H1 (cell line): Measurements from ENCODE around the gene ID1. TPM values are rescaled to one million over a fixed set of nuclear protein-coding genes. Genes with fewer than 3 reads are reported as not detected.

Experiments used
- CTCF ChIA-PET: fragments of 300-600 bp; sonication (Branson Sonifier 250); formaldehyde crosslinking; loops from one replicate; lab custom pipeline; 2021; ENCODE audit not compliant: partially characterized antibody; lab: Charles Lee
- POLR2A ChIA-PET: fragments of 300-600 bp; sonication (Branson Sonifier 250); formaldehyde crosslinking; loops from one replicate; lab custom pipeline; 2021; ENCODE audit warnings: inconsistent platforms; ENCODE audit not compliant: partially characterized antibody; lab: Charles Lee
- DNase-seq, 2 experiments: peaks; one replicate each; pipeline versions ENCODE4 v3.0.0 to v3.0.0-alpha.2; 2010 to 2022; ENCODE audit warnings: low spot score in 2 of 2, low read depth in 1 of 2, mixed read lengths in 1 of 2
- FAIRE-seq: peaks from 2 replicates; lab custom pipeline; 2011; peaks lifted over from hg19 to GRCh38; lab: Jason Lieb, UNC
- H2AFZ ChIP-seq: 2 replicates; pipeline ENCODE4 v1.8.1; 2012; ENCODE audit warnings: low read length, inconsistent platforms
- H2AK5ac ChIP-seq: 2 replicates; pipeline ENCODE4 v1.6.1; 2013; ENCODE audit warnings: low read depth, low read length
- H2BK120ac ChIP-seq: replicated peaks from 2 replicates; pipeline ENCODE3; 2013; ENCODE audit warnings: low read depth, low read length, inconsistent platforms
- H2BK12ac ChIP-seq: 2 replicates; pipeline ENCODE4 v1.6.1; 2013; ENCODE audit warnings: low read depth, low read length
- H2BK15ac ChIP-seq: 2 replicates; pipeline ENCODE4 v1.6.1; 2013; ENCODE audit warnings: low read length
- H2BK20ac ChIP-seq: 2 replicates; pipeline ENCODE4 v1.6.1; 2013; ENCODE audit warnings: low read length
- H2BK5ac ChIP-seq: 2 replicates; pipeline ENCODE4 v1.6.1; 2013; ENCODE audit warnings: low read depth, low read length
- H3K14ac ChIP-seq: 2 replicates; pipeline ENCODE4 v1.6.1; 2013; ENCODE audit warnings: inconsistent platforms; ENCODE audit not compliant: insufficient read length
- H3K18ac ChIP-seq: 2 replicates; pipeline ENCODE4 v1.6.1; 2013; ENCODE audit warnings: low read length; ENCODE audit errors: extremely low read depth
- H3K23ac ChIP-seq: 2 replicates; pipeline ENCODE4 v1.6.1; 2013; ENCODE audit warnings: inconsistent platforms; ENCODE audit not compliant: insufficient read length
- H3K23me2 ChIP-seq: 2 replicates; pipeline ENCODE4 v1.6.1; 2013; ENCODE audit warnings: low read depth, low read length
- H3K27ac ChIP-seq: 2 replicates; pipeline ENCODE4 v1.6.1; 2011; ENCODE audit warnings: low read depth, low read length, inconsistent platforms
- H3K27me3 ChIP-seq, 4 experiments: replicated peaks in 1 of 4; 1 replicate in 1 of 4; 2 replicates in 3 of 4; pipeline versions ENCODE4 v1.6.1 to v1.8.1; 2011 to 2013; ENCODE audit warnings: low read length in 3 of 4, mild to moderate bottlenecking in 3 of 4, inconsistent platforms in 2 of 4, mixed read lengths in 2 of 4, moderate library complexity in 1 of 4; ENCODE audit not compliant: control insufficient read depth in 3 of 4, insufficient read depth in 3 of 4; ENCODE audit errors: extremely low read depth in 1 of 4
- H3K36me3 ChIP-seq, 4 experiments: 2 replicates each; pipeline versions ENCODE4 v1.6.1 to v1.8.1; 2011 to 2013; ENCODE audit warnings: mild to moderate bottlenecking in 4 of 4, low read length in 3 of 4, moderate library complexity in 2 of 4, control low read depth in 1 of 4, inconsistent platforms in 1 of 4; ENCODE audit not compliant: insufficient read depth in 4 of 4, control insufficient read depth in 2 of 4
- H3K4ac ChIP-seq: replicated peaks from 2 replicates; pipeline ENCODE3; 2013; ENCODE audit warnings: low read length, low read depth, mixed read lengths, inconsistent platforms; ENCODE audit not compliant: insufficient read length
- H3K4me1 ChIP-seq, 4 experiments: replicated peaks in 1 of 4; 1 replicate in 1 of 4; 2 replicates in 3 of 4; pipeline versions ENCODE4 v1.6.1 to v1.8.1; 2011 to 2013; ENCODE audit warnings: low read length in 3 of 4, inconsistent platforms in 2 of 4, mixed read lengths in 1 of 4; ENCODE audit not compliant: insufficient read depth in 4 of 4, control insufficient read depth in 3 of 4
- H3K4me2 ChIP-seq, 2 experiments: 2 replicates each; pipeline versions ENCODE4 v1.6.1 to v1.8.1; 2011 to 2013; ENCODE audit warnings: low read depth in 2 of 2, low read length in 2 of 2, control low read depth in 1 of 2, inconsistent platforms in 1 of 2, mild to moderate bottlenecking in 1 of 2; ENCODE audit not compliant: insufficient read depth in 1 of 2
- H3K4me3 ChIP-seq, 4 experiments: fragments of 200-600, 300-600 bp in 1 of 4; sonication (generic), shearing (Covaris generic), sonication (Bioruptor Twin) in 1 of 4; 2 replicates each; pipeline versions ENCODE4 v1.5.1 to v1.8.1; 2011 to 2016; ENCODE audit warnings: low read length in 4 of 4, low read depth in 3 of 4, control low read depth in 2 of 4, inconsistent platforms in 2 of 4, mild to moderate bottlenecking in 2 of 4, mixed read lengths in 1 of 4, moderate library complexity in 1 of 4; ENCODE audit not compliant: insufficient read depth in 2 of 4; ENCODE audit errors: extremely low read depth in 1 of 4
- H3K56ac ChIP-seq: replicated peaks from 2 replicates; pipeline ENCODE3; 2013; ENCODE audit warnings: low read depth, mild to moderate bottlenecking, mixed read lengths, low read length, inconsistent platforms; ENCODE audit not compliant: insufficient read length
- H3K79me1 ChIP-seq: 2 replicates; pipeline ENCODE4 v1.6.1; 2013; ENCODE audit warnings: low read depth, low read length, control low read depth
- H3K79me2 ChIP-seq, 2 experiments: 2 replicates each; pipeline versions ENCODE4 v1.6.1 to v1.8.1; 2012 to 2013; ENCODE audit warnings: low read length in 2 of 2, mild to moderate bottlenecking in 2 of 2, inconsistent platforms in 1 of 2; ENCODE audit not compliant: insufficient read depth in 2 of 2, control insufficient read depth in 1 of 2
- H3K9ac ChIP-seq, 4 experiments: replicated peaks in 1 of 4; 1 replicate in 1 of 4; 2 replicates in 3 of 4; pipeline versions ENCODE4 v1.6.1 to v1.8.1; 2011 to 2013; ENCODE audit warnings: low read depth in 3 of 4, low read length in 3 of 4, control low read depth in 2 of 4, mild to moderate bottlenecking in 2 of 4, moderate library complexity in 2 of 4, inconsistent platforms in 1 of 4; ENCODE audit errors: extremely low read depth in 1 of 4
- H3K9me3 ChIP-seq, 2 experiments: 2 replicates each; pipeline versions ENCODE4 v1.6.1 to v1.8.1; 2012 to 2013; ENCODE audit warnings: mild to moderate bottlenecking in 2 of 2, moderate library complexity in 2 of 2, control low read depth in 1 of 2, inconsistent platforms in 1 of 2, low read depth in 1 of 2, low read length in 1 of 2, mixed read lengths in 1 of 2; ENCODE audit not compliant: insufficient read depth in 2 of 2
- H4K20me1 ChIP-seq, 2 experiments: replicated peaks in 1 of 2; 2 replicates each; pipeline versions ENCODE3 to v1.8.1; 2011 to 2013; ENCODE audit warnings: inconsistent platforms in 2 of 2, low read length in 2 of 2, mild to moderate bottlenecking in 1 of 2; ENCODE audit not compliant: insufficient read depth in 2 of 2, control insufficient read depth in 1 of 2
- H4K5ac ChIP-seq: 2 replicates; pipeline ENCODE4 v1.6.1; 2013; ENCODE audit warnings: low read length, low read depth, mixed read lengths, inconsistent platforms; ENCODE audit not compliant: insufficient read length
- H4K8ac ChIP-seq: 2 replicates; pipeline ENCODE4 v1.8.0; 2013; ENCODE audit warnings: mild to moderate bottlenecking, moderate library complexity, low read length, inconsistent platforms; ENCODE audit not compliant: insufficient read depth; ENCODE audit errors: extremely low read depth
- H4K91ac ChIP-seq: replicated peaks from 2 replicates; pipeline ENCODE3; 2013; ENCODE audit warnings: low read length, mixed read lengths, inconsistent platforms; ENCODE audit not compliant: insufficient read length
- CHD1 ChIP-seq: IDR thresholded peaks from 2 replicates; pipeline ENCODE4 v1.6.1; 2012; ENCODE audit warnings: low read depth, low read length, improper control_type of control experiment
- CHD2 ChIP-seq: IDR thresholded peaks from 2 replicates; pipeline ENCODE4 v1.6.1; 2012; ENCODE audit warnings: low read length, improper control_type of control experiment
- CTCF ChIP-seq, 3 experiments: IDR thresholded peaks; 1 replicate in 2 of 3; 2 replicates in 1 of 3; pipeline versions ENCODE4 v1.5.1 to v1.6.1; 2011; ENCODE audit warnings: low read length in 3 of 3, mild to moderate bottlenecking in 3 of 3, inconsistent platforms in 2 of 3, low read depth in 1 of 3, moderate library complexity in 1 of 3; ENCODE audit not compliant: insufficient read depth in 1 of 3; ENCODE audit errors: control extremely low read depth in 1 of 3
- EGR1 ChIP-seq: IDR thresholded peaks from 2 replicates; pipeline ENCODE4 v1.6.1; 2011; ENCODE audit warnings: low read depth, low read length, borderline replicate concordance
- GABPA ChIP-seq: IDR thresholded peaks from 2 replicates; pipeline ENCODE4 v1.6.1; 2011; ENCODE audit warnings: mild to moderate bottlenecking, low read length, moderate library complexity, borderline replicate concordance; ENCODE audit not compliant: insufficient read depth
- GTF2F1 ChIP-seq: IDR thresholded peaks from 2 replicates; pipeline ENCODE4 v1.6.1; 2012; ENCODE audit warnings: low read depth, low read length, improper control_type of control experiment, borderline replicate concordance
- KDM1A ChIP-seq: fragments of 200-600, 300-600 bp; sonication (generic); IDR thresholded peaks from 2 replicates; pipeline ENCODE4 v1.7.1; 2016; ENCODE audit warnings: mild to moderate bottlenecking, low read length, borderline replicate concordance
- PHF8 ChIP-seq: fragments of 200-600 bp; sonication (generic); conservative IDR thresholded peaks from 2 replicates; pipeline ENCODE4 v1.7.1; 2012; ENCODE audit warnings: low read depth, mild to moderate bottlenecking, inconsistent platforms, low read length, moderate library complexity
- POLR2AphosphoS5 ChIP-seq: IDR thresholded peaks from 2 replicates; pipeline ENCODE4 v1.6.1; 2011; ENCODE audit warnings: low read depth, low read length
- RNF2 ChIP-seq: fragments of 200-900, 300-1000 bp; sonication (generic); IDR thresholded peaks from 2 replicates; pipeline ENCODE4 v1.7.1; 2016; ENCODE audit warnings: borderline replicate concordance, low read depth, mild to moderate bottlenecking, antibody characterized with exemption, low read length; ENCODE audit not compliant: poor library complexity, severe bottlenecking; ENCODE audit errors: missing control alignments
- SP2 ChIP-seq: IDR thresholded peaks from 2 replicates; pipeline ENCODE4 v1.6.1; 2012; ENCODE audit warnings: mild to moderate bottlenecking, low read length, inconsistent platforms
- TCF12 ChIP-seq: IDR thresholded peaks from 2 replicates; pipeline ENCODE4 v1.6.1; 2011; ENCODE audit warnings: low read depth, mild to moderate bottlenecking, low read length
- WGBS, 2 experiments: shearing (Covaris generic) in 1 of 2; methylation state at CpG; one replicate each; pipeline versions ENCODE4 v1.1.6 to v1.1.7; 2013 to 2015; ENCODE audit warnings: low lambda C conversion rate in 2 of 2, mixed read lengths in 2 of 2, inconsistent platforms in 1 of 2, low coverage in 1 of 2, missing lambda C conversion rate in 1 of 2; ENCODE audit not compliant: insufficient replicate concordance in 2 of 2, insufficient coverage in 1 of 2, insufficient read length in 1 of 2; ENCODE audit errors: extremely low coverage in 1 of 2, missing lambda C conversion rate in 1 of 2; 5-methylcytosine and 5-hydroxymethylcytosine counted together
- polyA plus RNA-seq, 7 experiments: library from polyadenylated mRNA; depleted of rRNA in 3 of 7; stranded (reverse) in 5 of 7; unstranded in 2 of 7; fragments of >200 nt in 5 of 7; fragments of 200-250 nt in 2 of 7; gene quantifications; 1 replicate in 5 of 7; 2 replicates in 1 of 7; 4 replicates in 1 of 7; pipeline versions ENCODE4 v1.2.1 to v1.2.3, GENCODE V29; 2011 to 2013; ENCODE audit warnings: missing spikeins in 2 of 7, mixed read lengths in 2 of 7
- total RNA-seq: library from RNA; stranded (reverse); fragmentation: NEBNext Ultra II Directional; extraction: Animal tissue kit (Norgen Biotek cat#: 25700); gene quantifications from 2 replicates; pipeline ENCODE4 v1.2.1, GENCODE V29; 2021

The ID1 gene
- total and polyA plus RNA-seq, 2 of the 8 experiments (the other 6 are each of a cell fraction or from before 2014, with no cell fraction given), result 120 to 357 TPM

DNA sequence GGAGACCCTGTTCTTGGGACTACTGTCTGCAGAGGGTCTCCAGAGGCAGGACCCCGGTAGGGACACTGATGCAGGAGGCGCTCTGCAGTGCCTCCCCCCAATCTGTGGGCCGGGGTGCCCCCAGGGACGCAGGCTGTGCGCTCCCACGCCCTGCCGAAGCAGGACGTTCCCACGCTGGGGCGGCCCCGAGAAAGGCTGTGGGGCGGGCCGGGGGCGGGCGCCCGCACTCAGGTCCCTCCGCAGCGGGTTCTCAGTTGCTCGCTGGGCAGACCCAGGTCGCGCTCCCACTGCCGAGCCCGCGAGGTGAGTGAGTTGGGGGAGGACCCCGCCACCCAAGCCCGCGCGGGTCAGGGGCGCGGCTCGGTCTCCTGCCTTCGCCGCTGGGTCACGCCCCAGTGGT, 32.6 kb downstream of the ID1 start, which contains the start of gene COX4I2:
TSS of gene COX4I2 (plus strand) at position 253 of the 400 bp plus-strand sequence. CDS start 1,106 bp downstream, outside the sequence.
- no peaks in the 10 kb centered on the region for H3K79me2 ChIP-seq
- no peak within 1 kb of the TSS for H2BK12ac ChIP-seq
- H2AK5ac ChIP-seq, result no peak within 1 kb of the TSS
- H4K8ac ChIP-seq, result no peak within 1 kb of the TSS; the same call in 1 of the 2 replicates
- no peak within 1 kb of the TSS for H2BK15ac ChIP-seq
- CTCF ChIA-PET, result interaction anchor here (1.5 kb wide), 1 partner anchor 25 kb away, joined by 7 read pairs; no protein-coding TSS in a partner anchor
- H3K9ac ChIP-seq, result no peak within 1 kb of the TSS
- no peak within 1 kb of the TSS for H3K23ac ChIP-seq
- H3K27me3 ChIP-seq, result no peaks in the 10 kb centered on the region
- no peak within 1 kb of the TSS for H2BK5ac ChIP-seq
- H2BK120ac ChIP-seq, result no peak within 1 kb of the TSS
- H3K9me3 ChIP-seq, result no peaks in the 10 kb centered on the region
- H3K18ac ChIP-seq, result no peak within 1 kb of the TSS
- H3K36me3 ChIP-seq, result no peaks in the 10 kb centered on the region
- no peak for FAIRE-seq
- H3K27ac ChIP-seq, result no peak within 1 kb of the TSS
- H3K4ac ChIP-seq, result no peak within 1 kb of the TSS
- DNase-seq, result peak in 1 of 2 experiments; percentile 55
- H3K4me2 ChIP-seq, result no peak within 1 kb of the TSS
- H4K20me1 ChIP-seq, result peaks cover 0 to 2% of the 10 kb centered on the region in 2 experiments
- H4K5ac ChIP-seq, result no peak within 1 kb of the TSS
- POLR2A ChIA-PET, result no interaction called here
- no peak within 1 kb of the TSS for H3K56ac ChIP-seq
- no peaks in the 10 kb centered on the region for H3K79me1 ChIP-seq
- peak within 1 kb of the TSS in 1 of 4 experiments; percentile 6; a peak in 1 of 8 replicates for H3K4me3 ChIP-seq
- H2AFZ ChIP-seq, result peak within 1 kb of the TSS; percentile 63; the same call in 1 of the 2 replicates
- no peaks in the 10 kb centered on the region for H3K23me2 ChIP-seq
- H3K14ac ChIP-seq, result no peak within 1 kb of the TSS
- peaks cover 0 to 2% (median 0%) of the 10 kb centered on the region in 4 experiments; a peak in 2 of 7 replicates for H3K4me1 ChIP-seq
- 73% methylated on average over 28 of the region's 34 CpGs; no CpG with 5 or more reads in 1 of the 2 experiments for WGBS, 2 experiments
- no peak within 1 kb of the TSS for H4K91ac ChIP-seq
- no peak within 1 kb of the TSS for H2BK20ac ChIP-seq
- TF ChIP-seq POLR2AphosphoS5 (no peak), RNF2 (no peak), EGR1 (no peak), KDM1A (no peak), GTF2F1 (no peak), CHD1 (no peak), CTCF (IDR thresholded peaks at IDR 0.05; ENCODE audit: control extremely low read depth in 1 of 3, insufficient read depth in 1 of 3, low read depth in 1 of 3, low read length in 3 of 3) (no peak), TCF12 (no peak), CHD2 (no peak), GABPA (no peak), PHF8 (no peak), SP2 (no peak)
